GM12878 (cell line): ENCODE results near the gene ADAMTS17.

Experiments
- ATF3 ChIP-seq: IDR thresholded peaks from 2 replicates; pipeline ENCODE4 v1.6.1; 2011; ENCODE audit warnings: low read depth, mild to moderate bottlenecking, low read length, moderate library complexity, borderline replicate concordance; ENCODE audit errors: extremely low read depth
- CREM ChIP-seq: IDR thresholded peaks from 2 replicates; pipeline ENCODE4 v1.6.1; 2014; ENCODE audit warnings: antibody characterized with exemption, low read depth
- CTCF ChIP-seq, 3 experiments: IDR thresholded peaks in 2 of 3; conservative IDR thresholded peaks in 1 of 3; 2 replicates each; pipeline ENCODE4 v1.5.1; 2011; ENCODE audit warnings: low read depth in 3 of 3, low read length in 3 of 3, mild to moderate bottlenecking in 3 of 3, control low read depth in 2 of 3, moderate library complexity in 2 of 3, inconsistent platforms in 1 of 3, mixed read lengths in 1 of 3; ENCODE audit not compliant: control insufficient read depth in 2 of 3, insufficient read depth in 1 of 3; ENCODE audit errors: extremely low read depth in 1 of 3
- PBX3 ChIP-seq: IDR thresholded peaks from 2 replicates; pipeline ENCODE4 v1.6.1; 2011; ENCODE audit warnings: mild to moderate bottlenecking, low read depth, low read length, moderate library complexity; ENCODE audit not compliant: insufficient replicate concordance
- RAD21 ChIP-seq: IDR thresholded peaks from 2 replicates; pipeline ENCODE4 v1.6.1; 2011; ENCODE audit warnings: mild to moderate bottlenecking, low read depth, low read length, moderate library complexity; ENCODE audit not compliant: insufficient read depth

GRCh38 chr15:100111125-100112060, 230.4 kb downstream of the ADAMTS17 start:
- TF ChIP-seq ATF3, result no peak
- no peak for TF ChIP-seq CTCF (IDR thresholded peaks at IDR 0.05 in 2 of 3, conservative IDR thresholded peaks at IDR 0.05 in 1 of 3; ENCODE audit: control insufficient read depth in 2 of 3, extremely low read depth in 1 of 3, insufficient read depth in 1 of 3, low read depth in 3 of 3, low read length in 3 of 3)
- TF ChIP-seq PBX3, result no peak
- no peak for TF ChIP-seq RAD21
- TF ChIP-seq CREM, result no peak
